Hepatocyte (in vitro differentiated cells): Measurements from ENCODE around the gene PPFIA2. TPM values are rescaled to one million over a fixed set of nuclear protein-coding genes. Genes with fewer than 3 reads are reported as not detected.

ENCODE experiments used
- DNase-seq: peaks from one replicate; pipeline ENCODE4 v3.0.0-alpha.2; 2016; ENCODE audit warnings: low spot score
- H2AFZ ChIP-seq: fragments of 200-600 bp; sonication (generic); 2 replicates; pipeline ENCODE4 v1.6.0; 2016; ENCODE audit warnings: antibody characterized with exemption, mild to moderate bottlenecking
- H3K27ac ChIP-seq: fragments of 200-600 bp; sonication (generic); 2 replicates; pipeline ENCODE4 v1.5.1; 2016; ENCODE audit warnings: mild to moderate bottlenecking
- H3K27me3 ChIP-seq: fragments of 200-600 bp; sonication (generic); 2 replicates; pipeline ENCODE4 v1.6.1; 2016
- H3K36me3 ChIP-seq: fragments of 200-600 bp; sonication (generic); replicated peaks from 2 replicates; pipeline ENCODE4 v1.5.1; 2016; ENCODE audit warnings: low read depth; ENCODE audit not compliant: insufficient read depth
- H3K4me1 ChIP-seq: fragments of 200-600 bp; sonication (generic); 2 replicates; pipeline ENCODE4 v1.5.1; 2016; ENCODE audit warnings: mild to moderate bottlenecking, moderate library complexity; ENCODE audit not compliant: insufficient read depth
- H3K4me2 ChIP-seq: fragments of 200-600 bp; sonication (generic); 2 replicates; pipeline ENCODE4 v1.6.0; 2016
- H3K4me3 ChIP-seq: fragments of 200-600 bp; sonication (generic); 2 replicates; pipeline ENCODE4 v1.5.1; 2016; ENCODE audit warnings: mild to moderate bottlenecking
- H3K79me2 ChIP-seq: fragments of 200-600 bp; sonication (generic); 2 replicates; pipeline ENCODE4 v1.6.0; 2017; ENCODE audit warnings: mild to moderate bottlenecking
- H3K9me2 ChIP-seq: fragments of 200-600 bp; sonication (generic); replicated peaks from 2 replicates; pipeline ENCODE4 v1.6.0; 2017; ENCODE audit warnings: mild to moderate bottlenecking; ENCODE audit not compliant: insufficient read depth
- H3K9me3 ChIP-seq: fragments of 200-600 bp; sonication (generic); 2 replicates; pipeline ENCODE4 v1.5.1; 2016; ENCODE audit warnings: low read depth, mild to moderate bottlenecking
- H4K20me1 ChIP-seq: fragments of 200-600 bp; sonication (generic); 2 replicates; pipeline ENCODE4 v1.6.0; 2016; ENCODE audit warnings: mild to moderate bottlenecking; ENCODE audit not compliant: insufficient read depth, poor library complexity, severe bottlenecking
- CTCF ChIP-seq: fragments of 200-600 bp; sonication (generic); IDR thresholded peaks from 2 replicates; pipeline ENCODE4 v1.5.1; 2016; ENCODE audit warnings: antibody characterized with exemption, mild to moderate bottlenecking; ENCODE audit not compliant: poor library complexity
- EZH2 ChIP-seq: fragments of 200-600 bp; sonication (generic); IDR thresholded peaks from 2 replicates; pipeline ENCODE4 v1.6.1; 2016; ENCODE audit warnings: antibody characterized with exemption, mild to moderate bottlenecking, borderline replicate concordance
- EZH2phosphoT487 ChIP-seq: fragments of 200-600 bp; sonication (generic); IDR thresholded peaks from one replicate; pipeline ENCODE4 v1.6.1; 2018; ENCODE audit warnings: antibody characterized with exemption, mild to moderate bottlenecking, low read depth, moderate library complexity; ENCODE audit not compliant: unreplicated experiment, severe bottlenecking
- WGBS: methylation state at CpG from one replicate; pipeline ENCODE4 v1.1.6; 2016; ENCODE audit warnings: low lambda C conversion rate; ENCODE audit errors: missing lambda C conversion rate; 5-methylcytosine and 5-hydroxymethylcytosine counted together
- polyA plus RNA-seq: library from polyadenylated mRNA; unstranded; fragments of >200 nt; fragmentation: Nextera tagmentation; extraction: Ambion mirVana; gene quantifications from 2 replicates; pipeline ENCODE4 v1.2.1, GENCODE V29; 2016
- total RNA-seq: library from RNA; depleted of rRNA; stranded (reverse); fragments of >200 nt; gene quantifications from 2 replicates; pipeline ENCODE4 v1.2.3, GENCODE V29; 2014

Gene PPFIA2
- total and polyA plus RNA-seq, 2 experiments from 2014 or later = 1.2 TPM; not detected in 1

DNA sequence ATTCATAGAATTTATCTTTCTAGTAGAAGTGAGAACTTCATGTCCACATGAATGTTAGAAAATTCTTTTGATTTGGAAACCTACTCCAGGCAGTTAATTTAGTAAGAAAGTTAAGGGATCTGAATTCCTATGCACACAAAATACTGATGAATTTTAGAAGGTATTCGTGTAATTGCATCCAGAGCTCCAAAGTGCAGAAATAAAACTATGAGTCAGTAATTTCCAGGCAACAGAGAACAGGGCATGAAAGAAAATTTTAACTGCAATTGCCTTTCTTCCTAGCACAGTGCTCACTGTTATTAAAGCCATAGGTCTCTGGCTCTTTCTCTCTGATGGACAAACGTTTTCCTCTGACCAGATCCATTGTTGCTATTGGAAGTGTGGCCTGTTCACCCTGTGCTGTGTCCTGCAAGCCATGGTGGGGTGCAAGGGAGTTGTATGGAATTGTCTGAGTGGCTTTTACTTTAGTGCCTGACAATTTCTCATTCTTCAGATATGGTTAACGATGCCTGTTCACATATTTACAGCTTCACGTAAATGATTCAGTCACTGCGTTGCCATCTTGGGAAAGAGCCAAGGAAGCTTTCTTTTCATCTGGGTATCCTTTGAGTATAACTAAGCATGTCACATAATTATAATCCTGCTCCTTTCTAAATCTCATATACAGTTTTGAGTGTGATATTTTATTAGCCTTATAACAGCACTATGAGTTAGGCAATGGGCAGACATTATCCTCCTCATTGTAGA lies 536.1 kb downstream of the PPFIA2 start:
- no peaks in the 10 kb centered on the region for H3K79me2 ChIP-seq
- no peaks in the 10 kb centered on the region for H3K36me3 ChIP-seq
- 69% methylated on average over 5 of the region's 5 CpGs for WGBS
- no peaks in the 10 kb centered on the region for H3K4me1 ChIP-seq
- H3K4me3 ChIP-seq = no peak overlapping the region
- H3K4me2 ChIP-seq = no peak overlapping the region
- H4K20me1 ChIP-seq = no peaks in the 10 kb centered on the region
- DNase-seq = no peak
- no peaks in the 10 kb centered on the region for H3K27me3 ChIP-seq
- no peak overlapping the region for H2AFZ ChIP-seq
- H3K9me3 ChIP-seq = no peaks in the 10 kb centered on the region
- no peaks in the 10 kb centered on the region for H3K9me2 ChIP-seq
- TF ChIP-seq EZH2phosphoT487 = no peak
- H3K27ac ChIP-seq = no peak overlapping the region

- TF ChIP-seq EZH2phosphoT487 (no peak), EZH2 (no peak), CTCF (no peak)
- Histone ChIP-seq H3K36me3 (no peaks in the 10 kb centered on the region), H3K4me3 (no peak overlapping the region), H3K4me2 (no peak overlapping the region), H3K27ac (no peak overlapping the region), H3K27me3 (no peaks in the 10 kb centered on the region), H3K9me3 (no peaks in the 10 kb centered on the region), H4K20me1 (no peaks in the 10 kb centered on the region), H3K9me2 (no peaks in the 10 kb centered on the region), H3K4me1 (no peaks in the 10 kb centered on the region), H3K79me2 (no peaks in the 10 kb centered on the region), H2AFZ (no peak overlapping the region)
- DNase-seq = no peak
- whole genome bisulfite sequencing = 76% methylated on average over 1 of the region's 1 CpG
Observed at GRCh38 chr12:81221681-81222080, 537.5 kb downstream of the PPFIA2 start.

DNA sequence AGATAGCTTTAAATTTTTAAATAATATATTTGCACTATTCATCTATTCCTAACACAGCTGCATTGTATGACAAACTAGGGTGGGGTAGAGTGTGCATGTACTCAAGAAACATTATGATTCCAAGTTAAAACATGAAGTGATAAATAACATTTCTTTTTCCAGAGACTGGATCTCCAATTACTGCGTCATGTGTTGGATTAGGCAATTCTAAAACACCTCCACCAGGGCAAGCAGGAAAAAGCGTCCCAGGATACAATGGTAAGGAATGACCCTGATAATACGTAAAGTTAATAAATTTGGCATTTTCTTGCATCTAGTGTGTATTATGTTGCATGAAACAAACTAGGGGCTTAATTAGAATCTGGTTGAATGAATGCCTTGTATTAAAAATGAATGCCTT lies 542.4 kb downstream of the PPFIA2 start:
- Histone ChIP-seq H3K27me3 (no peaks in the 10 kb centered on the region), H2AFZ (no peak overlapping the region), H3K9me2 (no peaks in the 10 kb centered on the region), H3K4me3 (no peak overlapping the region), H3K36me3 (no peaks in the 10 kb centered on the region), H4K20me1 (no peaks in the 10 kb centered on the region), H3K79me2 (no peaks in the 10 kb centered on the region), H3K9me3 (no peaks in the 10 kb centered on the region), H3K4me2 (no peak overlapping the region), H3K27ac (no peak overlapping the region), H3K4me1 (no peaks in the 10 kb centered on the region)
- no peak for TF ChIP-seq EZH2phosphoT487
- TF ChIP-seq EZH2 = no peak
- no peak for TF ChIP-seq CTCF
- DNase-seq = no peak
- 97% methylated on average over 3 of the region's 3 CpGs for WGBS

GRCh38 chr12:81212996-81213696 lies 546.0 kb downstream of the PPFIA2 start:
- Histone ChIP-seq H3K9me3 (no peaks in the 10 kb centered on the region), H3K4me3 (no peak overlapping the region), H3K27ac (no peak overlapping the region), H2AFZ (no peak overlapping the region), H4K20me1 (no peaks in the 10 kb centered on the region), H3K4me1 (peaks cover 20% of the 10 kb centered on the region), H3K79me2 (no peaks in the 10 kb centered on the region), H3K4me2 (no peak overlapping the region), H3K27me3 (no peaks in the 10 kb centered on the region), H3K9me2 (no peaks in the 10 kb centered on the region), H3K36me3 (no peaks in the 10 kb centered on the region)
- no peak for DNase-seq
- WGBS = 73% methylated on average over 4 of the region's 4 CpGs
- TF ChIP-seq CTCF (no peak), EZH2phosphoT487 (no peak), EZH2 (no peak)
